HFF-Myc (cell line): Measurements from ENCODE around the gene CSTPP1.

Experiments
- DNase-seq: peaks from one replicate; pipeline ENCODE4 v3.0.0-alpha.2; 2011; ENCODE audit warnings: low read depth; ENCODE audit errors: extremely low read depth
- H3K4me3 ChIP-seq: replicated peaks from 2 replicates; pipeline ENCODE4 v1.5.1; 2011; ENCODE audit warnings: low read depth, mild to moderate bottlenecking, control low read depth, low read length
- TF ChIP-seq, protein P1 (sequence below): IDR thresholded peaks from 2 replicates; pipeline ENCODE4 v1.5.1; 2012; ENCODE audit warnings: mild to moderate bottlenecking, low read depth, low read length, control low read depth; ENCODE audit errors: missing control alignments

The CSTPP1 gene

DNA sequence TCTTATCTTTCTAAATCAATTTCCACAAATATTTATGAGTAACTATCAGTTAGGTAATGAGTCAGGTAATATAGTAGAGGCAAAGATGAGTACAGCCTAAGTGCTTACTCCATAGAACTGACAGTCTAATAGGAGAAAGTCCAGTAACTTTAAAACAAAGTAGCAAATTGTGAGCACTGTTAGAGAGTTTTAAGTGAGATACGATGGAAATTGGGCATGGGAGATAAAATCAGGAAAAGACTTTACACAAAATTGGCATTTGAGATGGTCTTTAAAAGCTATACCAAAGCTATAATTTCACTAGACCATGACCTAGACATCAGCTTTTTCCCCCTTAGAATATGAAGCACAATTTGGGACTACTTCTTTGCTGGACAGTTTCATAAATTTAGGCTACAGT lies 113.7 kb downstream of the CSTPP1 start:
- no peak overlapping the region for H3K4me3 ChIP-seq
- DNase-seq, result no peak
- TF ChIP-seq, protein P1, sequence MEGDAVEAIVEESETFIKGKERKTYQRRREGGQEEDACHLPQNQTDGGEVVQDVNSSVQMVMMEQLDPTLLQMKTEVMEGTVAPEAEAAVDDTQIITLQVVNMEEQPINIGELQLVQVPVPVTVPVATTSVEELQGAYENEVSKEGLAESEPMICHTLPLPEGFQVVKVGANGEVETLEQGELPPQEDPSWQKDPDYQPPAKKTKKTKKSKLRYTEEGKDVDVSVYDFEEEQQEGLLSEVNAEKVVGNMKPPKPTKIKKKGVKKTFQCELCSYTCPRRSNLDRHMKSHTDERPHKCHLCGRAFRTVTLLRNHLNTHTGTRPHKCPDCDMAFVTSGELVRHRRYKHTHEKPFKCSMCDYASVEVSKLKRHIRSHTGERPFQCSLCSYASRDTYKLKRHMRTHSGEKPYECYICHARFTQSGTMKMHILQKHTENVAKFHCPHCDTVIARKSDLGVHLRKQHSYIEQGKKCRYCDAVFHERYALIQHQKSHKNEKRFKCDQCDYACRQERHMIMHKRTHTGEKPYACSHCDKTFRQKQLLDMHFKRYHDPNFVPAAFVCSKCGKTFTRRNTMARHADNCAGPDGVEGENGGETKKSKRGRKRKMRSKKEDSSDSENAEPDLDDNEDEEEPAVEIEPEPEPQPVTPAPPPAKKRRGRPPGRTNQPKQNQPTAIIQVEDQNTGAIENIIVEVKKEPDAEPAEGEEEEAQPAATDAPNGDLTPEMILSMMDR, result no peak

DNA sequence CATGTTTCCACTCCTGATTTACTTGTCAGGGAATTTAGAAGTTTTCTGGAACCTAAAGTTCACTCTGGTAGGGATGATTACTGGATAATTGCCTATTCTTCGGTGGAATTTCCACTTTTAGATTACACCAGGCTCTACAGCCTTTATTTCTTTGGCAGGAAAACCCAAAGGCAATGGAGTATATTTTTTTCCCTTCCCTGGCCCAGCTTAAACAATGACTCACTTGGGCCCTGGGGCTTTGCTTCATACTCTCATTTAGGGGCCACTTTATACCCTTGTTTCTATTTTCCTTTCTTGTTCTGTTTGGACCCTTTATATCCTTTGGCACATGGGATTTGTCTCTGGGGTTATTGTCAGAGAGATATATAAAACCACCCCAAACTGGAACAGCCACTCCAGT lies 114.7 kb downstream of the CSTPP1 start:
- no peak overlapping the region for H3K4me3 ChIP-seq
- DNase-seq, result no peak
- TF ChIP-seq, protein P1, result no peak

DNA sequence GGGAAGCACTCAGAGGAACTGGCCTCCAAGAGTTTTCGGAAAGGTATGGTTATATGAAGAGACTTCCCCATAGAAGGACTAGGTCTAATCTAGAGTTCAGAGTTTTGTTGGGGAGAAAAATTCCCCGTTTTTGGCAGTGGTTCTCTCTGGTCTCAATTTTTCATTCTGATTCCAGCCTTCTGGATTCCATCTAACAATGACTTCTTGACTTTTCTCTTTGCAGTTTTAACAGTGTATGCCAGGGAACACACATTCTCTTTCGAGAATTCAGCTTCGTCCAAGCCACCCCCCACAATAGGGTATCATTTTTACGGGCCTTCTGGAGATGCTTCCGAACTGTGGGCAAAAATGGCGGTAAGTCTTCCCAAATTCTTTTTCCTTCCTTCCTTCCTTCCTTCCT lies 115.6 kb downstream of the CSTPP1 start:
- TF ChIP-seq, protein P1, result no peak
- no peak for DNase-seq
- H3K4me3 ChIP-seq, result no peak overlapping the region

DNA sequence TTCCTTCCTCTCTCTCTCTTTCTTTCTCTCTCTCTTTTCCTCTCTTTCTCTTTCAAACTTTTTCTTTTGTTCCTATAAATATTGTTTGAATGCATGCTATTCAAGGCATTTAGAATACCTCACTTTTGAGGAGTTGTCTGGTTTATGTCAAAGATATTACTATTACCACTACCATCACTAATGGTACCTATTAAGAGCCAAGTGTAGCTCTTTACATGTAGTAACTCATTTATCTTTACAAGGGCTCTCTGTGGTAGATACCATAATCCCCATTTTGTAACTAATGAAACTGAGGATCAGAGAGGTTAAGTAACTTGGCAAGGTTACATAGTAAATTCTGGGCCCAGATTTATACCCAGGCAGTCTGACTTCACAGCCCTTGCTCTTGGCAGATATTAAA lies 116.0 kb downstream of the CSTPP1 start:
- no peak overlapping the region for H3K4me3 ChIP-seq
- TF ChIP-seq, protein P1, result no peak
- DNase-seq, result no peak

DNA sequence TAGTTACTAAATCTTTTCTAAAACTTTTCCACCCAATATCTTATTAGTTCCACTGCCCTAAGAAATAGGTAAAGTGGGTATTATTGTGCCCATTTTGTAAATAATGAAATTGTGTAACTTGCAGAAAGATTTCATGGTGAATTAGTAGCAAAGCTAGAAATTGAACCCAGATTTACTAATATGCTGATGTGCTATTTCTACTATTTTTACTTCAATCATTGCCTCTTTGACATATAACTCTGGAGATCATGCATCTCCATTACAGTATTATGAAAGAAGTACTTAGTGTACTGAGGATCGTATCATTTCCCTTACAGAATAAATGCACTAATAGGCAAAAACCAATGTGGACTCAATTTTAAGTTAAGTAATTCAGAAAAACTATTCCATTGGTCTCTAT lies 119.0 kb downstream of the CSTPP1 start:
- TF ChIP-seq, protein P1, result no peak
- no peak overlapping the region for H3K4me3 ChIP-seq
- no peak for DNase-seq

DNA sequence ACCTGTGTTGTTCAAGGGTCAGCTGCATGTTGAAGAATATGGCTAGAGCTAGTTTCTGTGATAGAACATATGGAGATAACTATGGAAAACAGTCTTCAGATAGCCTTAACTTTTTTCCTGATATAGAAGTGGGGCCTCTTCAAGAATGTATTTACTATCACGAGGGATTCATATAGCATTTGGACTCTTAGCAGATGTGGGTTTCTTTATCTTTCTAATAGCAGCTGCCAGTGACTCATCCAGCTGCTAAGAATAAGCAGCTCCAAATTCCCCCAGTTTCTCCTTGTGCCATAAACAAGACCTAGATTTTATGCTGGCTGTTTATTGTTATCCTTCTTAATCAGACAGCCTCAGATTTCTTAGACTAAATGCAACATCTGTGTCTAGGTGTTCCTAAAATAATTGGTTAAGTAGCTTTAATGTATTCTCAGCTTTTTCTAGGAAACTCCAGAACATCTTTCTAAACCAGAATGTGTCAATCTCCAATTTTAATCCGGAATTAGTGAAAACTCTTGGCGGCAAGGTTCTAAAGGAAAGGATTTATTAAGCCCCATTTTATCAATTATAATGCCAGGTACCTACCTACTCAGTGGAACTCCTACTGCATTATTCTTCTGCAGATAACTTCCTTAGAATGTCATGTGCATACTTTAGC lies 119.8 kb downstream of the CSTPP1 start:
- TF ChIP-seq, protein P1, result no peak
- peak; percentile 33 for DNase-seq
- no peak overlapping the region for H3K4me3 ChIP-seq

DNA sequence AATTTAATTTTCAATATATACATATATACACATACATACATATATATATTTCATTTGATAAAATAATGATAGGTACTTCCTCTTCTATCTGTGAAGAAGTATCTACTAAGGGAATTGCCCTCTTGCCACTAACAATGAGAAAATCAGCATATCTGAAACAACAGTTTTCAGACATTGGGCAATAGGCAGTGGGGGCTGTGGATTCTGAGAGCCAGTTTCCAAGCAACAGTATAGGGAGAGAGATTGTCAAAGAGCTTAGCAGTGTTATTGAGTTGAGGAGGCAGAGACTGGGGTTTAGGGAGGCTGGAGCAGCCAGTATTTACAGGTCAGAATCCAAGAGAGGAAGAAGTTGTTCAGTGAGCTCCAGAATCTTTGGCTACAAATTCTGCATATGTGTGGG lies 120.8 kb downstream of the CSTPP1 start:
- no peak for DNase-seq
- TF ChIP-seq, protein P1, result no peak
- no peak overlapping the region for H3K4me3 ChIP-seq
